ENCODE measurements around the gene GGT1. TPM values are rescaled to one million over a fixed set of nuclear protein-coding genes. Genes with fewer than 3 reads are reported as not detected.

GGT1 gene
- total RNA-seq, 4 donors from 2014 or later: 4.1 to 9.6 TPM; not detected in 2

DNA sequence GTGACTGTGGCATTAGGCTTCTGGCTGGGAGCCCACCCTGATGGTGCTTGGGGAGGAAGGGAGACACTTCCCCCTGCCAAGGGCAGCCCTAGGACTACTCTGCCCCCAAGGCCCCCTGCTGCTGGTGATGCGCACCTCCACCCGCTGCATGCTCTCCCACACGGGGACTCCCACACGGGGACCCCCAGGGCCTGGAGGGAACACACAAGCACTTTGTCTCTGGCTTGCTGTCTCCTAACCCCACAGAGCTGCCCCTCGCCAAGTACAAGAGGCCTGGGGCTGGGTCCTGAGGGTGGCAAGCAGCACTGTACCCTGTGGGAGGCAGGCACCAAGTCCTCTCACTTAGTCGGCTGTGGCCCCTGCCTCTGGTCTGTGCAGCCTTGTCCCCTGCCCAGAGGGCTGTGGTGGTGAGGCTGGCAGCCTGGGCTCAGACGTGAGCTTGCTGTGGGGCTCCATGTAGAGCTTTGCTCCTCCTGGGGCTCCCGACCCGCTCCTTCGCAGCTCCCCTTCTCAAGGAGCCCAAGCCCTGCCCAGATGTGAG lies 18.1 kb upstream of the GGT1 start:
- DNase-seq: no peak
- Histone ChIP-seq H3K4me1 (no peaks in the 10 kb centered on the region), H3K36me3 (no peaks in the 10 kb centered on the region), H3K27ac (peak overlapping the region in 1 of 2 donors; percentile 75), H3K9me3 (no peaks in the 10 kb centered on the region), H3K4me3 (no peak overlapping the region), H3K27me3 (no peaks in the 10 kb centered on the region)
- intact Hi-C loops (cut with DNase I; ENCODE audit: low total_unique reads): no loop called here
- TF ChIP-seq, protein P1, sequence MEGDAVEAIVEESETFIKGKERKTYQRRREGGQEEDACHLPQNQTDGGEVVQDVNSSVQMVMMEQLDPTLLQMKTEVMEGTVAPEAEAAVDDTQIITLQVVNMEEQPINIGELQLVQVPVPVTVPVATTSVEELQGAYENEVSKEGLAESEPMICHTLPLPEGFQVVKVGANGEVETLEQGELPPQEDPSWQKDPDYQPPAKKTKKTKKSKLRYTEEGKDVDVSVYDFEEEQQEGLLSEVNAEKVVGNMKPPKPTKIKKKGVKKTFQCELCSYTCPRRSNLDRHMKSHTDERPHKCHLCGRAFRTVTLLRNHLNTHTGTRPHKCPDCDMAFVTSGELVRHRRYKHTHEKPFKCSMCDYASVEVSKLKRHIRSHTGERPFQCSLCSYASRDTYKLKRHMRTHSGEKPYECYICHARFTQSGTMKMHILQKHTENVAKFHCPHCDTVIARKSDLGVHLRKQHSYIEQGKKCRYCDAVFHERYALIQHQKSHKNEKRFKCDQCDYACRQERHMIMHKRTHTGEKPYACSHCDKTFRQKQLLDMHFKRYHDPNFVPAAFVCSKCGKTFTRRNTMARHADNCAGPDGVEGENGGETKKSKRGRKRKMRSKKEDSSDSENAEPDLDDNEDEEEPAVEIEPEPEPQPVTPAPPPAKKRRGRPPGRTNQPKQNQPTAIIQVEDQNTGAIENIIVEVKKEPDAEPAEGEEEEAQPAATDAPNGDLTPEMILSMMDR (IDR thresholded peaks at IDR 0.05): no peak
- TF ChIP-seq POLR2A (IDR thresholded peaks at IDR 0.05): no peak

DNA sequence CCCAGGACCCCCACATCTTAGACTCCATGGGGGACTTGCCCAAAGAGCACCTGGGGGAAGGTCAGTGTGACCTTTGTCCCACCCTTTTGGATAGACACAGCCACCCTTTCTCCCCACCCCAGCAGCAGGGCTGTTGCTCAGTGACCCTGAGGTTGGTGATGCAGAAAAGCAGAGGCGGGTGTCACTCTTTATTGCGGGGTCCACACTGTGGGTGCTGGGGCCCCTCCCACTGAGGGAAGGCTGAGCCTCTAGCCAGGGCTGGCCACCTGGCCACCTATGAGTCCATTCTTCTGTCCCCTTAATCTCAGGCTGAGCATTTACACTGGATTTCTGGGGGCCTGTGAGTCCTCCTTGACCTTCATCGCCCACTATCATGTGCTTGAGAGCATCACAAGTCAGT lies 17.5 kb upstream of the GGT1 start:
- H3K27me3 ChIP-seq: no peaks in the 10 kb centered on the region
- no peak overlapping the region for H3K4me3 ChIP-seq
- H3K27ac ChIP-seq: no peak overlapping the region
- H3K36me3 ChIP-seq: no peaks in the 10 kb centered on the region
- intact Hi-C loops (cut with DNase I; ENCODE audit: low total_unique reads): no loop called here
- no peak for DNase-seq
- TF ChIP-seq, protein P1 (IDR thresholded peaks at IDR 0.05): no peak
- TF ChIP-seq POLR2A (IDR thresholded peaks at IDR 0.05): no peak
- H3K4me1 ChIP-seq: no peaks in the 10 kb centered on the region
- no peaks in the 10 kb centered on the region for H3K9me3 ChIP-seq

DNA sequence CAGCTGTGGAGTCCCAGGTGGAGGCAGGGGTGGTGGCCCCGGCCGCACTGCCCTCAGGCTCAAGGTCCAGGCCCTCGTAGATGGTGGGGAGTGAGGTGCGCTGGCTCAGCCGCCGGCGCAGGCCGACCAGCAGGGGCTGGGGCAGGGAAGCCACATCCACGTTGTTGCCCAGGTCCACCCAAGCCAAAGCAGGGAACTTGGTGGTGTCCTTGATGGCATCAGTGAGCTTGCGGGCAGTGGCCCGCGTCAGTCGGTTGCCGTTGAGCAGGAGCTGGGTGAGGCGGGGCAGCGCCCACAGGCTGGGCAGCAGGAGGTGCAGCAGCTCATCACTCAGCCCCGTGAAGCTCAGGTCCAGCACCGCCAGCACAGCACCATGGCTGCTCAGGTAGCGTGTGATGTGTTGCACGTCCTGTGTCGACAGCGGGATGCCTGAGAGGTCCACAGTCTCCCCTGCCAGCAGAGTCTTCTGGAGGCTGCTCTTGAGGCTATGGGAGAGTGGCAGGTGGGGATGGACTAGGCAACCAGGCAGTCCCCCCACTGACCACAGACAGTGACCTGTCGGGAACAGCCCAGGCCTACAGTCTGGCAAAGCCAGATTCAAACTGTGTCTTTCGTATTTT lies 17.0 kb upstream of the GGT1 start:
- Histone ChIP-seq H3K27ac (no peak overlapping the region), H3K27me3 (no peaks in the 10 kb centered on the region), H3K4me1 (no peaks in the 10 kb centered on the region), H3K36me3 (no peaks in the 10 kb centered on the region), H3K4me3 (no peak overlapping the region), H3K9me3 (no peaks in the 10 kb centered on the region)
- TF ChIP-seq, protein P1 (IDR thresholded peaks at IDR 0.05): no peak
- no peak for TF ChIP-seq POLR2A (IDR thresholded peaks at IDR 0.05)
- intact Hi-C loops (cut with DNase I; ENCODE audit: low total_unique reads): no loop called here
- DNase-seq: no peak

DNA sequence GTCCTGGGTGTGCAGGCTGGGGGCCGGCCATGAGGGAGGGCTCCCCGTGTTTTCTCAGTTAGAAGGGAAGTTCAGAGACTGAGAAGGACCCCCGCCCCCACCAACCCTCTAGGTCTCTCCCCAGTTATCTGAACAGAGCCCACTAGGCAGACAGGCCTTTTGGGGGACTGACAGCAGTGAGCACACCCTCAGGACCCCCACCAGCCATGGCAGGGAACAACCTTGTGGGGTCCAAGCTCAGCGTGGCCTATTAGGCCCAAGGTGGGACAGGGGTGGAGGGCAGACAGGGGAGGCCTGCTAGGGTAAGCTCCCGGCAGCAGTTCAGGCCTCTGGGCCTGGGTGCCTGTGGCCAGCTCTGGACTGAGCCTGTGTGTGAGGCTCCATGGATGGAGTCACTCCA lies 15.7 kb upstream of the GGT1 start:
- no peaks in the 10 kb centered on the region for H3K36me3 ChIP-seq
- TF ChIP-seq, protein P1 (IDR thresholded peaks at IDR 0.05): no peak
- intact Hi-C loops (cut with DNase I; ENCODE audit: low total_unique reads): no loop called here
- H3K4me3 ChIP-seq: no peak overlapping the region
- no peaks in the 10 kb centered on the region for H3K27me3 ChIP-seq
- no peaks in the 10 kb centered on the region for H3K9me3 ChIP-seq
- H3K4me1 ChIP-seq: no peaks in the 10 kb centered on the region
- DNase-seq: no peak
- H3K27ac ChIP-seq: no peak overlapping the region

DNA sequence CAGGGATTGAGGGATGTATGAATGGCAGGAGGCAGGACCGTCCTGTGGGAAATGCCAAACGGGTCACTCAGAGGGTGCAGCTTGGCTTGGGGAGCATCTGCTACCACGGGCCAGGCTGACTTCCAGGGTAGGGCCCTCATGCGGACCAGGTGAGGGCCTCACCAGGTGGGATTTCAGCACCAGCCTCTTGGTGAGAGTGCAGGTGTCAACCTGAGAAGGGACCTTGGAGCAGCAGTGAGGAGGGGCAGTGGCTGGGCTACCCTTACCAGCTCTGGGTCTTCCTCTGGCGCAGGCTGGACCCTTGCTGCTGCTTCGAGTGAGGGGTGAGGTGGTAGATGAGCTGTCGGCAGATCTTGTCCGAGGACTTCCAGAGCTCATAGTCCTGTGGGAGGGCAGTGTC lies 15.0 kb upstream of the GGT1 start:
- H3K27me3 ChIP-seq: no peaks in the 10 kb centered on the region
- no peak overlapping the region for H3K4me3 ChIP-seq
- no peaks in the 10 kb centered on the region for H3K4me1 ChIP-seq
- TF ChIP-seq, protein P1 (IDR thresholded peaks at IDR 0.05): no peak
- no peak for TF ChIP-seq POLR2A (IDR thresholded peaks at IDR 0.05)
- no peak for DNase-seq
- intact Hi-C loops (cut with DNase I; ENCODE audit: low total_unique reads): no loop called here
- H3K9me3 ChIP-seq: no peaks in the 10 kb centered on the region
- H3K36me3 ChIP-seq: no peaks in the 10 kb centered on the region
- H3K27ac ChIP-seq: no peak overlapping the region
